H1 (cell line): Measurements from ENCODE around the gene RUFY4. TPM values are rescaled to one million over a fixed set of nuclear protein-coding genes. Genes with fewer than 3 reads are reported as not detected.

Experiments used
- CHD2 ChIP-seq: IDR thresholded peaks from 2 replicates; pipeline ENCODE4 v1.6.1; 2012; ENCODE audit warnings: low read length, improper control_type of control experiment
- EP300 ChIP-seq, 2 experiments: IDR thresholded peaks; 1 replicate in 1 of 2; 2 replicates in 1 of 2; pipeline ENCODE4 v1.6.1; 2011 to 2012; ENCODE audit warnings: low read depth in 2 of 2, low read length in 2 of 2, mild to moderate bottlenecking in 2 of 2, borderline replicate concordance in 1 of 2, inconsistent platforms in 1 of 2, moderate library complexity in 1 of 2
- FOSL1 ChIP-seq: IDR thresholded peaks from 2 replicates; pipeline ENCODE4 v1.6.1; 2011; ENCODE audit warnings: mild to moderate bottlenecking, low read depth, low read length, moderate library complexity; ENCODE audit not compliant: insufficient read depth
- HDAC2 ChIP-seq, 2 experiments: fragments of 300-600 bp in 1 of 2; sonication (generic) in 1 of 2; IDR thresholded peaks; 2 replicates each; pipeline ENCODE4 v1.6.1; 2011 to 2012; ENCODE audit warnings: low read depth in 2 of 2, low read length in 2 of 2, mild to moderate bottlenecking in 2 of 2, moderate library complexity in 2 of 2, borderline replicate concordance in 1 of 2, inconsistent platforms in 1 of 2
- MAX ChIP-seq: IDR thresholded peaks from 2 replicates; pipeline ENCODE4 v1.6.1; 2012; ENCODE audit warnings: inconsistent platforms
- RAD21 ChIP-seq, 2 experiments: IDR thresholded peaks in 1 of 2; conservative IDR thresholded peaks in 1 of 2; 2 replicates each; pipeline ENCODE4 v1.6.1; 2011; ENCODE audit warnings: low read depth in 2 of 2, low read length in 2 of 2, improper control_type of control experiment in 1 of 2, inconsistent platforms in 1 of 2, mild to moderate bottlenecking in 1 of 2, moderate library complexity in 1 of 2
- RBBP5 ChIP-seq: IDR thresholded peaks from 2 replicates; pipeline ENCODE4 v1.7.1; 2012; ENCODE audit warnings: low read depth, mild to moderate bottlenecking, inconsistent platforms, low read length, moderate library complexity, borderline replicate concordance
- SAP30 ChIP-seq: fragments of 300-600 bp; sonication (generic); IDR thresholded peaks from 2 replicates; pipeline ENCODE4 v1.7.1; 2012; ENCODE audit warnings: low read length, moderate library complexity, mild to moderate bottlenecking, inconsistent platforms; ENCODE audit not compliant: insufficient read depth, insufficient replicate concordance
- ZNF274 ChIP-seq: IDR thresholded peaks from 2 replicates; pipeline ENCODE4 v1.7.0; 2012; ENCODE audit warnings: low read length, borderline replicate concordance; ENCODE audit errors: extremely low read depth
- polyA plus RNA-seq, 7 experiments: library from polyadenylated mRNA; depleted of rRNA in 3 of 7; stranded (reverse) in 5 of 7; unstranded in 2 of 7; fragments of >200 nt in 5 of 7; fragments of 200-250 nt in 2 of 7; gene quantifications; 1 replicate in 5 of 7; 2 replicates in 1 of 7; 4 replicates in 1 of 7; pipeline versions ENCODE4 v1.2.1 to v1.2.3, GENCODE V29; 2011 to 2013; ENCODE audit warnings: missing spikeins in 2 of 7, mixed read lengths in 2 of 7
- total RNA-seq: library from RNA; stranded (reverse); fragmentation: NEBNext Ultra II Directional; extraction: Animal tissue kit (Norgen Biotek cat#: 25700); gene quantifications from 2 replicates; pipeline ENCODE4 v1.2.1, GENCODE V29; 2021

Gene RUFY4
- total and polyA plus RNA-seq, 2 of the 8 experiments (the other 6 are each of a cell fraction or from before 2014, with no cell fraction given): 0.32 to 0.38 TPM

GRCh38 chr2:218125095-218125494 is 56.0 kb downstream of the RUFY4 start (continued):
- TF ChIP-seq RAD21 (IDR thresholded peaks at IDR 0.05 in 1 of 2, conservative IDR thresholded peaks at IDR 0.05 in 1 of 2; ENCODE audit: low read depth in 2 of 2, low read length in 2 of 2): no peak
- no peak for TF ChIP-seq RBBP5
- no peak for TF ChIP-seq SAP30
- no peak for TF ChIP-seq CHD2
- TF ChIP-seq EP300 (IDR thresholded peaks at IDR 0.05; ENCODE audit: borderline replicate concordance in 1 of 2, low read depth in 2 of 2, low read length in 2 of 2): no peak
- no peak for TF ChIP-seq MAX
- no peak for TF ChIP-seq ZNF274
- TF ChIP-seq FOSL1: no peak
- TF ChIP-seq HDAC2 (IDR thresholded peaks at IDR 0.05; ENCODE audit: borderline replicate concordance in 1 of 2, low read depth in 2 of 2, low read length in 2 of 2): no peak
